GM21737 (cell line): ENCODE results near the gene LUZP2.

Source experiments
- ATAC-seq: cut with Tn5 transposase; IDR thresholded peaks from one replicate; pipeline ENCODE4 v1.9.1; 2021; ENCODE audit warnings: mild to moderate bottlenecking, moderate library complexity; ENCODE audit not compliant: unreplicated experiment

The LUZP2 gene

GRCh38 chr11:24496736-24497725 lies at the start of gene LUZP2:
TSS of gene LUZP2 (plus strand) at chr11:24497053.
- ATAC-seq, result no peak

GRCh38 chr11:24453129-24453718 lies 43.6 kb upstream of the LUZP2 start:
- no peak for ATAC-seq

- no peak for ATAC-seq
Observed at GRCh38 chr11:24457985-24458384, 38.9 kb upstream of the LUZP2 start.

- ATAC-seq, result no peak
Observed at GRCh38 chr11:24470431-24470830, 26.4 kb upstream of the LUZP2 start.

GRCh38 chr11:24471084-24471483 lies 25.8 kb upstream of the LUZP2 start:
- ATAC-seq, result no peak

GRCh38 chr11:24478718-24479117 lies 18.1 kb upstream of the LUZP2 start:
- no peak for ATAC-seq

GRCh38 chr11:24489477-24489876 lies 7.4 kb upstream of the LUZP2 start:
- no peak for ATAC-seq

GRCh38 chr11:24496386-24496735 lies 492 bp upstream of the LUZP2 start:
- ATAC-seq, result no peak

GRCh38 chr11:24497831-24498230 lies 978 bp downstream of the LUZP2 start:
- ATAC-seq, result no peak

GRCh38 chr11:24502425-24502824 lies 5.6 kb downstream of the LUZP2 start:
- ATAC-seq, result no peak

GRCh38 chr11:24509114-24509513 lies 12.3 kb downstream of the LUZP2 start:
- no peak for ATAC-seq

- no peak for ATAC-seq
Observed at GRCh38 chr11:24511511-24511910, 14.7 kb downstream of the LUZP2 start.

- no peak for ATAC-seq
Observed at GRCh38 chr11:24513479-24514218, 16.8 kb downstream of the LUZP2 start.

GRCh38 chr11:24514219-24514594 lies 17.4 kb downstream of the LUZP2 start:
- no peak for ATAC-seq

- ATAC-seq, result no peak
Observed at GRCh38 chr11:24515632-24516031, 18.8 kb downstream of the LUZP2 start.

- no peak for ATAC-seq
Observed at GRCh38 chr11:24516638-24517037, 19.8 kb downstream of the LUZP2 start.

GRCh38 chr11:24521601-24522000 lies 24.7 kb downstream of the LUZP2 start:
- ATAC-seq, result no peak

- no peak for ATAC-seq
Observed at GRCh38 chr11:24524156-24524555, 27.3 kb downstream of the LUZP2 start.

- ATAC-seq, result no peak
Observed at GRCh38 chr11:24531528-24531927, 34.7 kb downstream of the LUZP2 start.

- ATAC-seq, result no peak
Observed at GRCh38 chr11:24543771-24544170, 46.9 kb downstream of the LUZP2 start.

- no peak for ATAC-seq
Observed at GRCh38 chr11:24556693-24557092, 59.8 kb downstream of the LUZP2 start.

GRCh38 chr11:24559315-24559714 lies 62.5 kb downstream of the LUZP2 start:
- ATAC-seq, result no peak
